ENCODE results near the gene AJAP1.

AJAP1 gene

DNA sequence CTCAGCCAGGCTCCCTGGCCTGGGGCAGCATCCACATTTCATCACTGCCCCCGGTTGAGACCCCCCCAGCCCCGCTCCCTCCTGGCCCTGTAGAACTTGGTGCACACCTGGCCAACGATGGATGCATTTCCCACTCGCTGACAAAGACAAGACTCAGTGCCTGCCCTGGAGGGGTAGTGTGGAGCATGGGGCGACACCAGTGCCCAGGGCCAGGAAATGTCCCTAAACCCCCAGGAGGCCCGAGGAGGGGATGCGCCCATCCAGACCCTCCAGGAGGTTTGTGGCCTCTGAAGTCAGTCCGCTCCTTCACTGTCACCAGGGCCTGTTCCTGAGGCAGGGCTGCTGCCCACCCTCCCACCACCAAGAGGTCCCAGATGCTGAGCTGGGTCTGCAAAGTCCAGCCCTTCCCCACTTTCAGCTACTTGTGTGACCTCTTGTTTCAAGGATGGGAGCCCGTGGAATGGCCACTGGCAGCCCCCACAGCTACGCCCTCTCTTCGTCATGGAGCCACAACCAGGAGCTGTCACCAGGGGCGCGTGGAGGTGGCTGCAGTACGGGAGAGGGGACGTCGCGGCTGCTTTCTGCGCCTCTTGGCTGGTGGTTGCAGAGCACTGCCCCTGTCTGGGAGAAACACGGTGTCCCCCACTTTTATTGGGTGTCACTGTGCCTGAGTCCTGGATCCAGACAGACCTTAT is 35.7 kb downstream of the AJAP1 start:
- Histone ChIP-seq H3K9me3 (ENCODE audit: control extremely low read depth in 1 of 5, control insufficient read depth in 4 of 5, insufficient read depth in 2 of 5, low read depth in 1 of 5, low read length in 4 of 5) (peaks cover 0 to 2% (median 0%) of the 10 kb centered on the region in 5 experiments), H3K27me3 (replicated peaks in 2 of 5; ENCODE audit: control insufficient read depth in 4 of 5, insufficient read depth in 5 of 5, low read length in 4 of 5) (peaks cover 0 to 34% (median 5%) of the 10 kb centered on the region in 5 experiments), H3K4me3 (ENCODE audit: control insufficient read depth in 1 of 7, extremely low read depth in 1 of 7, insufficient read depth in 4 of 7, low read depth in 2 of 7, low read length in 6 of 7) (no peak overlapping the region), H3K27ac (ENCODE audit: insufficient read depth in 1 of 2, low read depth in 1 of 2, low read length in 2 of 2, poor library complexity in 1 of 2, severe bottlenecking in 2 of 2) (no peak overlapping the region), H3K36me3 (ENCODE audit: control insufficient read depth in 4 of 4, insufficient read depth in 4 of 4, low read length in 3 of 4) (no peaks in the 10 kb centered on the region), H3K4me1 (ENCODE audit: control extremely low read depth in 1 of 4, control insufficient read depth in 4 of 4, insufficient read depth in 4 of 4, low read length in 3 of 4) (no peaks in the 10 kb centered on the region)
- 94% methylated on average over 19 of the region's 19 CpGs for WGBS (ENCODE audit: insufficient coverage)
- ChIA-PET POLR2A (no interaction called here), CTCF (no interaction called here)
- no peak for DNase-seq

DNA sequence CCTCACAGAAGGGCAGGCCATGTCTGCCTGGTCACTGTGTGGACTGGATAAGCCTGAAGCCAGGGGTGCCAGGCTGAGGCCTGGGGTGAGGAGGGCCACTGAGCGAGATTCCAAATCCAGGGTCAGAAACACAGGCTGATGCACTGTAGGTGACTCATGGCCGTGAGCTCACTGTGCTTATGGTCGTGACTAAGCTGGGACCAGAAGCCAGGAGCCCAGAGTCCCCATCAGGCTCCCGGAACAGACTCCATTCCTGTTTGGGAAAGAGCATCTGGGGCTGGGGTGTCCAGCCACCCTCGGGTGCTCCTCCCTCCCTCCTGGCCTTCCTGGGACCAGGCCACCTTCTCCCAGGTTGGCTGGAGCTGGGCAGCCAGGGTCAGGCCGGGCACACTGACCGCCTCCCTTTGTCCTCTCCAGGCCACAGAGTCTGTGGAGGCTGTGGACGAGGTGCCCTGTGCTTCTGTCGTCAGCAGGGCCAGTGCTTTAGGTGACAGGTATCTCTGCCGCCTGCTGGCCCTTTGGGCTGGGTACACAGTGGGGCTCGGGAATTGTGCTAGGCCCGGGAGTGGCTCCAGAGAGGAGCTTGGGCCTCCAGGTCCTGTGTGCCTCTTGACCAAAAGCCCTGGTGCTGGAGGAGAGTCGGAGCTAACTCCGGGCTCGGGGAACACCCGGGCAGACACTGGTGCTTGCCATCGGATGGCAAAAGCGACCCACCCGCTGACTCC is 36.7 kb downstream of the AJAP1 start:
- H3K36me3 ChIP-seq (ENCODE audit: control insufficient read depth in 4 of 4, insufficient read depth in 4 of 4, low read length in 3 of 4), result no peaks in the 10 kb centered on the region
- no peaks in the 10 kb centered on the region for H3K4me1 ChIP-seq (ENCODE audit: control extremely low read depth in 1 of 4, control insufficient read depth in 4 of 4, insufficient read depth in 4 of 4, low read length in 3 of 4)
- DNase-seq, result no peak
- H3K4me3 ChIP-seq (ENCODE audit: control insufficient read depth in 1 of 7, extremely low read depth in 1 of 7, insufficient read depth in 4 of 7, low read depth in 2 of 7, low read length in 6 of 7), result no peak overlapping the region
- H3K27ac ChIP-seq (ENCODE audit: insufficient read depth in 1 of 2, low read depth in 1 of 2, low read length in 2 of 2, poor library complexity in 1 of 2, severe bottlenecking in 2 of 2), result no peak overlapping the region
- peaks cover 0 to 33% (median 2%) of the 10 kb centered on the region in 5 experiments for H3K27me3 ChIP-seq (replicated peaks in 2 of 5; ENCODE audit: control insufficient read depth in 4 of 5, insufficient read depth in 5 of 5, low read length in 4 of 5)
- ChIA-PET CTCF (no interaction called here), POLR2A (no interaction called here)
- 93% methylated on average over 19 of the region's 19 CpGs for WGBS (ENCODE audit: insufficient coverage)
- H3K9me3 ChIP-seq (ENCODE audit: control extremely low read depth in 1 of 5, control insufficient read depth in 4 of 5, insufficient read depth in 2 of 5, low read depth in 1 of 5, low read length in 4 of 5), result peaks cover 0 to 8% (median 0%) of the 10 kb centered on the region in 5 experiments

- WGBS (ENCODE audit: insufficient coverage), result 92% methylated on average over 25 of the region's 26 CpGs
- no peak for DNase-seq
- peaks cover 0 to 8% (median 0%) of the 10 kb centered on the region in 5 experiments for H3K9me3 ChIP-seq (ENCODE audit: control extremely low read depth in 1 of 5, control insufficient read depth in 4 of 5, insufficient read depth in 2 of 5, low read depth in 1 of 5, low read length in 4 of 5)
- H3K4me3 ChIP-seq (ENCODE audit: control insufficient read depth in 1 of 7, extremely low read depth in 1 of 7, insufficient read depth in 4 of 7, low read depth in 2 of 7, low read length in 6 of 7), result no peak overlapping the region
- peaks cover 0 to 32% (median 2%) of the 10 kb centered on the region in 5 experiments for H3K27me3 ChIP-seq (replicated peaks in 2 of 5; ENCODE audit: control insufficient read depth in 4 of 5, insufficient read depth in 5 of 5, low read length in 4 of 5)
- H3K4me1 ChIP-seq (ENCODE audit: control extremely low read depth in 1 of 4, control insufficient read depth in 4 of 4, insufficient read depth in 4 of 4, low read length in 3 of 4), result no peaks in the 10 kb centered on the region
- H3K27ac ChIP-seq (ENCODE audit: insufficient read depth in 1 of 2, low read depth in 1 of 2, low read length in 2 of 2, poor library complexity in 1 of 2, severe bottlenecking in 2 of 2), result no peak overlapping the region
- ChIA-PET POLR2A (no interaction called here), CTCF (no interaction called here)
- H3K36me3 ChIP-seq (ENCODE audit: control insufficient read depth in 4 of 4, insufficient read depth in 4 of 4, low read length in 3 of 4), result no peaks in the 10 kb centered on the region
Measured at GRCh38 chr1:4691766-4692405, 37.5 kb downstream of the AJAP1 start.

DNA sequence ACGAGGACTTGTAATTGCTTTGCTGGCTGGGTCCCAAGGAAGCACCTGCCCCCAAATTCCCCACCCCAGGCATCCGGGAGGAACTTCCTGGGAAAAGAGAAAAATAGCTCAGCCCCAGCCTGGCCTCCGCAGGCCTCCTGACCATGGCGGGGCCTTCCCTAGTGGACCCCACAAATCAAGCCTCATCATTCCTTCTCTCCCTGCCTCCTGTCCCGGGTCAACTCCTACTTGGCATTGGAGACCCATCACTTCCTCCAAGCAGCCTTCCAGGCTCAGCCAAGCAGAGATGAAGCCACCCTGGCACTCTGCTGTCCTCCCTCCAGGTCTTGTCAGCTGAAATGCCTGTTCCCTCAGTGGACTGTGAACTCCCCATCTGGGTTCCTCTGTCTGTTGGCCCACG is 38.0 kb downstream of the AJAP1 start:
- no peak overlapping the region for H3K4me3 ChIP-seq (ENCODE audit: control insufficient read depth in 1 of 7, extremely low read depth in 1 of 7, insufficient read depth in 4 of 7, low read depth in 2 of 7, low read length in 6 of 7)
- H3K4me1 ChIP-seq (ENCODE audit: control extremely low read depth in 1 of 4, control insufficient read depth in 4 of 4, insufficient read depth in 4 of 4, low read length in 3 of 4), result no peaks in the 10 kb centered on the region
- ChIA-PET CTCF (no interaction called here), POLR2A (no interaction called here)
- no peak overlapping the region for H3K27ac ChIP-seq (ENCODE audit: insufficient read depth in 1 of 2, low read depth in 1 of 2, low read length in 2 of 2, poor library complexity in 1 of 2, severe bottlenecking in 2 of 2)
- H3K9me3 ChIP-seq (ENCODE audit: control extremely low read depth in 1 of 5, control insufficient read depth in 4 of 5, insufficient read depth in 2 of 5, low read depth in 1 of 5, low read length in 4 of 5), result peaks cover 0 to 8% (median 0%) of the 10 kb centered on the region in 5 experiments
- WGBS (ENCODE audit: insufficient coverage), result 72% methylated on average over 3 of the region's 6 CpGs
- no peak for DNase-seq
- H3K27me3 ChIP-seq (replicated peaks in 2 of 5; ENCODE audit: control insufficient read depth in 4 of 5, insufficient read depth in 5 of 5, low read length in 4 of 5), result peaks cover 0 to 28% (median 2%) of the 10 kb centered on the region in 5 experiments
- H3K36me3 ChIP-seq (ENCODE audit: control insufficient read depth in 4 of 4, insufficient read depth in 4 of 4, low read length in 3 of 4), result no peaks in the 10 kb centered on the region

DNA sequence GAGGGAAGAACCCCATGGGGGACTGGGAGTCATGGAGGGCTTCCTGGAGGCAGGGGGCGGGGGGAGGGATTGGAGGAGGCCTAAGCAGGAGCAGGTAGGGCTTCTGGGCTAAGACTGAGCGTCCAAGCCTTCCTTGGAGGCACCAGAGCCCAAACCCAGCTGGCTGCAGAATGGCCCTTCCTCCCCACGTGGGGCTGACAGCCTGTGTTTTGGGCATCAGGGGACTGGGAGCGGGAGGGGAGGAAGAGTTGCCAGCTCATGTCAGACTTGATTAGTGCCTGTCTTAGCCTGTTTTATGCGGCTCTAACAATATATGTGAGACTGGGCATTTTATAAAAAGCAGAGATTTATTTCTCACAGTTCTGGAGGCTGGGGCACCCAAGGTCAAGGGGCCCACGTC is 38.9 kb downstream of the AJAP1 start:
- H3K27me3 ChIP-seq (replicated peaks in 2 of 5; ENCODE audit: control insufficient read depth in 4 of 5, insufficient read depth in 5 of 5, low read length in 4 of 5), result peaks cover 0 to 28% (median 2%) of the 10 kb centered on the region in 5 experiments
- H3K4me3 ChIP-seq (ENCODE audit: control insufficient read depth in 1 of 7, extremely low read depth in 1 of 7, insufficient read depth in 4 of 7, low read depth in 2 of 7, low read length in 6 of 7), result no peak overlapping the region
- ChIA-PET CTCF (no interaction called here), POLR2A (no interaction called here)
- H3K36me3 ChIP-seq (ENCODE audit: control insufficient read depth in 4 of 4, insufficient read depth in 4 of 4, low read length in 3 of 4), result no peaks in the 10 kb centered on the region
- H3K4me1 ChIP-seq (ENCODE audit: control extremely low read depth in 1 of 4, control insufficient read depth in 4 of 4, insufficient read depth in 4 of 4, low read length in 3 of 4), result no peaks in the 10 kb centered on the region
- no peak overlapping the region for H3K27ac ChIP-seq (ENCODE audit: insufficient read depth in 1 of 2, low read depth in 1 of 2, low read length in 2 of 2, poor library complexity in 1 of 2, severe bottlenecking in 2 of 2)
- peaks cover 0 to 8% (median 0%) of the 10 kb centered on the region in 5 experiments for H3K9me3 ChIP-seq (ENCODE audit: control extremely low read depth in 1 of 5, control insufficient read depth in 4 of 5, insufficient read depth in 2 of 5, low read depth in 1 of 5, low read length in 4 of 5)
- DNase-seq, result no peak
- WGBS (ENCODE audit: insufficient coverage), result 73% methylated on average over 5 of the region's 6 CpGs

GRCh38 chr1:4693891-4694290 is 39.5 kb downstream of the AJAP1 start:
- WGBS (ENCODE audit: insufficient coverage), result 97% methylated on average over 5 of the region's 10 CpGs
- ChIA-PET POLR2A (no interaction called here), CTCF (no interaction called here)
- no peak for DNase-seq
- no peak overlapping the region for H3K4me3 ChIP-seq (ENCODE audit: control insufficient read depth in 1 of 7, extremely low read depth in 1 of 7, insufficient read depth in 4 of 7, low read depth in 2 of 7, low read length in 6 of 7)
- peaks cover 0 to 29% (median 2%) of the 10 kb centered on the region in 5 experiments for H3K27me3 ChIP-seq (replicated peaks in 2 of 5; ENCODE audit: control insufficient read depth in 4 of 5, insufficient read depth in 5 of 5, low read length in 4 of 5)
- no peaks in the 10 kb centered on the region for H3K36me3 ChIP-seq (ENCODE audit: control insufficient read depth in 4 of 4, insufficient read depth in 4 of 4, low read length in 3 of 4)
- no peaks in the 10 kb centered on the region for H3K4me1 ChIP-seq (ENCODE audit: control extremely low read depth in 1 of 4, control insufficient read depth in 4 of 4, insufficient read depth in 4 of 4, low read length in 3 of 4)
- H3K9me3 ChIP-seq (ENCODE audit: control extremely low read depth in 1 of 5, control insufficient read depth in 4 of 5, insufficient read depth in 2 of 5, low read depth in 1 of 5, low read length in 4 of 5), result peaks cover 0 to 8% (median 0%) of the 10 kb centered on the region in 5 experiments
- no peak overlapping the region for H3K27ac ChIP-seq (ENCODE audit: insufficient read depth in 1 of 2, low read depth in 1 of 2, low read length in 2 of 2, poor library complexity in 1 of 2, severe bottlenecking in 2 of 2)

GRCh38 chr1:4694492-4694891 is 40.1 kb downstream of the AJAP1 start:
- Histone ChIP-seq H3K9me3 (ENCODE audit: control extremely low read depth in 1 of 5, control insufficient read depth in 4 of 5, insufficient read depth in 2 of 5, low read depth in 1 of 5, low read length in 4 of 5) (peaks cover 0 to 8% (median 0%) of the 10 kb centered on the region in 5 experiments), H3K4me3 (ENCODE audit: control insufficient read depth in 1 of 7, extremely low read depth in 1 of 7, insufficient read depth in 4 of 7, low read depth in 2 of 7, low read length in 6 of 7) (no peak overlapping the region), H3K27me3 (replicated peaks in 2 of 5; ENCODE audit: control insufficient read depth in 4 of 5, insufficient read depth in 5 of 5, low read length in 4 of 5) (peaks cover 0 to 30% (median 2%) of the 10 kb centered on the region in 5 experiments), H3K4me1 (ENCODE audit: control extremely low read depth in 1 of 4, control insufficient read depth in 4 of 4, insufficient read depth in 4 of 4, low read length in 3 of 4) (no peaks in the 10 kb centered on the region), H3K27ac (ENCODE audit: insufficient read depth in 1 of 2, low read depth in 1 of 2, low read length in 2 of 2, poor library complexity in 1 of 2, severe bottlenecking in 2 of 2) (no peak overlapping the region), H3K36me3 (ENCODE audit: control insufficient read depth in 4 of 4, insufficient read depth in 4 of 4, low read length in 3 of 4) (no peaks in the 10 kb centered on the region)
- no peak for DNase-seq
- 87% methylated on average over 7 of the region's 9 CpGs for WGBS (ENCODE audit: insufficient coverage)
- ChIA-PET CTCF (no interaction called here), POLR2A (no interaction called here)
